H1 (cell line): Measurements from ENCODE around the gene MUC5AC. TPM values are rescaled to one million over a fixed set of nuclear protein-coding genes. Genes with fewer than 3 reads are reported as not detected.
"Not testable (repeated sequence)": the region's sequence is repeated elsewhere in the genome, so short reads cannot be mapped to it uniquely, and the experiment has no call there.

Source experiments
- CTCF ChIA-PET: fragments of 300-600 bp; sonication (Branson Sonifier 250); formaldehyde crosslinking; loops from one replicate; lab custom pipeline; 2021; ENCODE audit not compliant: partially characterized antibody; lab: Charles Lee
- POLR2A ChIA-PET: fragments of 300-600 bp; sonication (Branson Sonifier 250); formaldehyde crosslinking; loops from one replicate; lab custom pipeline; 2021; ENCODE audit warnings: inconsistent platforms; ENCODE audit not compliant: partially characterized antibody; lab: Charles Lee
- DNase-seq, 2 experiments: peaks; one replicate each; pipeline versions ENCODE4 v3.0.0 to v3.0.0-alpha.2; 2010 to 2022; ENCODE audit warnings: low spot score in 2 of 2, low read depth in 1 of 2, mixed read lengths in 1 of 2
- FAIRE-seq: peaks from 2 replicates; lab custom pipeline; 2011; peaks lifted over from hg19 to GRCh38; lab: Jason Lieb, UNC
- H2AFZ ChIP-seq: 2 replicates; pipeline ENCODE4 v1.8.1; 2012; ENCODE audit warnings: low read length, inconsistent platforms
- H2AK5ac ChIP-seq: 2 replicates; pipeline ENCODE4 v1.6.1; 2013; ENCODE audit warnings: low read depth, low read length
- H2BK120ac ChIP-seq: replicated peaks from 2 replicates; pipeline ENCODE3; 2013; ENCODE audit warnings: low read depth, low read length, inconsistent platforms
- H2BK12ac ChIP-seq: 2 replicates; pipeline ENCODE4 v1.6.1; 2013; ENCODE audit warnings: low read depth, low read length
- H2BK15ac ChIP-seq: 2 replicates; pipeline ENCODE4 v1.6.1; 2013; ENCODE audit warnings: low read length
- H2BK20ac ChIP-seq: 2 replicates; pipeline ENCODE4 v1.6.1; 2013; ENCODE audit warnings: low read length
- H2BK5ac ChIP-seq: 2 replicates; pipeline ENCODE4 v1.6.1; 2013; ENCODE audit warnings: low read depth, low read length
- H3K14ac ChIP-seq: 2 replicates; pipeline ENCODE4 v1.6.1; 2013; ENCODE audit warnings: inconsistent platforms; ENCODE audit not compliant: insufficient read length
- H3K18ac ChIP-seq: 2 replicates; pipeline ENCODE4 v1.6.1; 2013; ENCODE audit warnings: low read length; ENCODE audit errors: extremely low read depth
- H3K23ac ChIP-seq: 2 replicates; pipeline ENCODE4 v1.6.1; 2013; ENCODE audit warnings: inconsistent platforms; ENCODE audit not compliant: insufficient read length
- H3K23me2 ChIP-seq: 2 replicates; pipeline ENCODE4 v1.6.1; 2013; ENCODE audit warnings: low read depth, low read length
- H3K27ac ChIP-seq: 2 replicates; pipeline ENCODE4 v1.6.1; 2011; ENCODE audit warnings: low read depth, low read length, inconsistent platforms
- H3K27me3 ChIP-seq, 4 experiments: replicated peaks in 1 of 4; 1 replicate in 1 of 4; 2 replicates in 3 of 4; pipeline versions ENCODE4 v1.6.1 to v1.8.1; 2011 to 2013; ENCODE audit warnings: low read length in 3 of 4, mild to moderate bottlenecking in 3 of 4, inconsistent platforms in 2 of 4, mixed read lengths in 2 of 4, moderate library complexity in 1 of 4; ENCODE audit not compliant: control insufficient read depth in 3 of 4, insufficient read depth in 3 of 4; ENCODE audit errors: extremely low read depth in 1 of 4
- H3K36me3 ChIP-seq, 4 experiments: 2 replicates each; pipeline versions ENCODE4 v1.6.1 to v1.8.1; 2011 to 2013; ENCODE audit warnings: mild to moderate bottlenecking in 4 of 4, low read length in 3 of 4, moderate library complexity in 2 of 4, control low read depth in 1 of 4, inconsistent platforms in 1 of 4; ENCODE audit not compliant: insufficient read depth in 4 of 4, control insufficient read depth in 2 of 4
- H3K4ac ChIP-seq: replicated peaks from 2 replicates; pipeline ENCODE3; 2013; ENCODE audit warnings: low read length, low read depth, mixed read lengths, inconsistent platforms; ENCODE audit not compliant: insufficient read length
- H3K4me1 ChIP-seq, 4 experiments: replicated peaks in 1 of 4; 1 replicate in 1 of 4; 2 replicates in 3 of 4; pipeline versions ENCODE4 v1.6.1 to v1.8.1; 2011 to 2013; ENCODE audit warnings: low read length in 3 of 4, inconsistent platforms in 2 of 4, mixed read lengths in 1 of 4; ENCODE audit not compliant: insufficient read depth in 4 of 4, control insufficient read depth in 3 of 4
- H3K4me2 ChIP-seq, 2 experiments: 2 replicates each; pipeline versions ENCODE4 v1.6.1 to v1.8.1; 2011 to 2013; ENCODE audit warnings: low read depth in 2 of 2, low read length in 2 of 2, control low read depth in 1 of 2, inconsistent platforms in 1 of 2, mild to moderate bottlenecking in 1 of 2; ENCODE audit not compliant: insufficient read depth in 1 of 2
- H3K4me3 ChIP-seq, 4 experiments: fragments of 200-600, 300-600 bp in 1 of 4; sonication (generic), shearing (Covaris generic), sonication (Bioruptor Twin) in 1 of 4; 2 replicates each; pipeline versions ENCODE4 v1.5.1 to v1.8.1; 2011 to 2016; ENCODE audit warnings: low read length in 4 of 4, low read depth in 3 of 4, control low read depth in 2 of 4, inconsistent platforms in 2 of 4, mild to moderate bottlenecking in 2 of 4, mixed read lengths in 1 of 4, moderate library complexity in 1 of 4; ENCODE audit not compliant: insufficient read depth in 2 of 4; ENCODE audit errors: extremely low read depth in 1 of 4
- H3K56ac ChIP-seq: replicated peaks from 2 replicates; pipeline ENCODE3; 2013; ENCODE audit warnings: low read depth, mild to moderate bottlenecking, mixed read lengths, low read length, inconsistent platforms; ENCODE audit not compliant: insufficient read length
- H3K79me1 ChIP-seq: 2 replicates; pipeline ENCODE4 v1.6.1; 2013; ENCODE audit warnings: low read depth, low read length, control low read depth
- H3K79me2 ChIP-seq, 2 experiments: 2 replicates each; pipeline versions ENCODE4 v1.6.1 to v1.8.1; 2012 to 2013; ENCODE audit warnings: low read length in 2 of 2, mild to moderate bottlenecking in 2 of 2, inconsistent platforms in 1 of 2; ENCODE audit not compliant: insufficient read depth in 2 of 2, control insufficient read depth in 1 of 2
- H3K9ac ChIP-seq, 4 experiments: replicated peaks in 1 of 4; 1 replicate in 1 of 4; 2 replicates in 3 of 4; pipeline versions ENCODE4 v1.6.1 to v1.8.1; 2011 to 2013; ENCODE audit warnings: low read depth in 3 of 4, low read length in 3 of 4, control low read depth in 2 of 4, mild to moderate bottlenecking in 2 of 4, moderate library complexity in 2 of 4, inconsistent platforms in 1 of 4; ENCODE audit errors: extremely low read depth in 1 of 4
- H3K9me3 ChIP-seq, 2 experiments: 2 replicates each; pipeline versions ENCODE4 v1.6.1 to v1.8.1; 2012 to 2013; ENCODE audit warnings: mild to moderate bottlenecking in 2 of 2, moderate library complexity in 2 of 2, control low read depth in 1 of 2, inconsistent platforms in 1 of 2, low read depth in 1 of 2, low read length in 1 of 2, mixed read lengths in 1 of 2; ENCODE audit not compliant: insufficient read depth in 2 of 2
- H4K20me1 ChIP-seq, 2 experiments: replicated peaks in 1 of 2; 2 replicates each; pipeline versions ENCODE3 to v1.8.1; 2011 to 2013; ENCODE audit warnings: inconsistent platforms in 2 of 2, low read length in 2 of 2, mild to moderate bottlenecking in 1 of 2; ENCODE audit not compliant: insufficient read depth in 2 of 2, control insufficient read depth in 1 of 2
- H4K5ac ChIP-seq: 2 replicates; pipeline ENCODE4 v1.6.1; 2013; ENCODE audit warnings: low read length, low read depth, mixed read lengths, inconsistent platforms; ENCODE audit not compliant: insufficient read length
- H4K8ac ChIP-seq: 2 replicates; pipeline ENCODE4 v1.8.0; 2013; ENCODE audit warnings: mild to moderate bottlenecking, moderate library complexity, low read length, inconsistent platforms; ENCODE audit not compliant: insufficient read depth; ENCODE audit errors: extremely low read depth
- H4K91ac ChIP-seq: replicated peaks from 2 replicates; pipeline ENCODE3; 2013; ENCODE audit warnings: low read length, mixed read lengths, inconsistent platforms; ENCODE audit not compliant: insufficient read length
- WGBS, 2 experiments: shearing (Covaris generic) in 1 of 2; methylation state at CpG; one replicate each; pipeline versions ENCODE4 v1.1.6 to v1.1.7; 2013 to 2015; ENCODE audit warnings: low lambda C conversion rate in 2 of 2, mixed read lengths in 2 of 2, inconsistent platforms in 1 of 2, low coverage in 1 of 2, missing lambda C conversion rate in 1 of 2; ENCODE audit not compliant: insufficient replicate concordance in 2 of 2, insufficient coverage in 1 of 2, insufficient read length in 1 of 2; ENCODE audit errors: extremely low coverage in 1 of 2, missing lambda C conversion rate in 1 of 2; 5-methylcytosine and 5-hydroxymethylcytosine counted together
- polyA plus RNA-seq, 7 experiments: library from polyadenylated mRNA; depleted of rRNA in 3 of 7; stranded (reverse) in 5 of 7; unstranded in 2 of 7; fragments of >200 nt in 5 of 7; fragments of 200-250 nt in 2 of 7; gene quantifications; 1 replicate in 5 of 7; 2 replicates in 1 of 7; 4 replicates in 1 of 7; pipeline versions ENCODE4 v1.2.1 to v1.2.3, GENCODE V29; 2011 to 2013; ENCODE audit warnings: missing spikeins in 2 of 7, mixed read lengths in 2 of 7
- total RNA-seq: library from RNA; stranded (reverse); fragmentation: NEBNext Ultra II Directional; extraction: Animal tissue kit (Norgen Biotek cat#: 25700); gene quantifications from 2 replicates; pipeline ENCODE4 v1.2.1, GENCODE V29; 2021

The MUC5AC gene
- total and polyA plus RNA-seq, 2 of the 8 experiments (the other 6 are each of a cell fraction or from before 2014, with no cell fraction given): not detected

DNA sequence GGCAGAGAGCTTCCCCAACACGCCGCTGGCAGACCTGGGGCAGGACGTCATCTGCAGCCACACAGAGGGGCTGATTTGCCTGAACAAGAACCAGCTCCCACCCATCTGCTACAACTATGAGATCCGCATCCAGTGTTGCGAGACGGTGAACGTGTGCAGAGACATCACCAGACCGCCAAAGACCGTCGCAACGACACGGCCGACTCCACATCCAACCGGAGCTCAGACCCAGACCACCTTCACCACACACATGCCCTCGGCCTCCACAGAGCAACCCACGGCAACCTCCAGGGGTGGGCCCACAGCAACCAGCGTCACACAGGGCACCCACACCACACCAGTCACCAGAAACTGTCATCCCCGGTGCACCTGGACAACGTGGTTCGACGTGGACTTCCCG lies 26.4 kb downstream of the MUC5AC start:
- H3K14ac ChIP-seq, H3K36me3 ChIP-seq, POLR2A ChIA-PET, H2AFZ ChIP-seq, H2BK20ac ChIP-seq, H3K27ac ChIP-seq, H3K18ac ChIP-seq, CTCF ChIA-PET, H3K79me2 ChIP-seq, H4K8ac ChIP-seq, DNase-seq, H3K79me1 ChIP-seq, H3K23ac ChIP-seq, H4K5ac ChIP-seq, H2AK5ac ChIP-seq, H2BK5ac ChIP-seq, FAIRE-seq, H4K91ac ChIP-seq, H4K20me1 ChIP-seq, H3K56ac ChIP-seq, H3K4ac ChIP-seq, H2BK12ac ChIP-seq, H3K4me2 ChIP-seq, H2BK15ac ChIP-seq, H3K4me3 ChIP-seq, H3K23me2 ChIP-seq, H3K9ac ChIP-seq, H2BK120ac ChIP-seq, H3K27me3 ChIP-seq, H3K4me1 ChIP-seq: not testable (repeated sequence)
- 95% methylated on average over 14 of the region's 22 CpGs; no CpG with 5 or more reads in 1 of the 2 experiments for WGBS, 2 experiments
- peaks cover 21 to 60% of the 10 kb centered on the region in 2 experiments for H3K9me3 ChIP-seq

DNA sequence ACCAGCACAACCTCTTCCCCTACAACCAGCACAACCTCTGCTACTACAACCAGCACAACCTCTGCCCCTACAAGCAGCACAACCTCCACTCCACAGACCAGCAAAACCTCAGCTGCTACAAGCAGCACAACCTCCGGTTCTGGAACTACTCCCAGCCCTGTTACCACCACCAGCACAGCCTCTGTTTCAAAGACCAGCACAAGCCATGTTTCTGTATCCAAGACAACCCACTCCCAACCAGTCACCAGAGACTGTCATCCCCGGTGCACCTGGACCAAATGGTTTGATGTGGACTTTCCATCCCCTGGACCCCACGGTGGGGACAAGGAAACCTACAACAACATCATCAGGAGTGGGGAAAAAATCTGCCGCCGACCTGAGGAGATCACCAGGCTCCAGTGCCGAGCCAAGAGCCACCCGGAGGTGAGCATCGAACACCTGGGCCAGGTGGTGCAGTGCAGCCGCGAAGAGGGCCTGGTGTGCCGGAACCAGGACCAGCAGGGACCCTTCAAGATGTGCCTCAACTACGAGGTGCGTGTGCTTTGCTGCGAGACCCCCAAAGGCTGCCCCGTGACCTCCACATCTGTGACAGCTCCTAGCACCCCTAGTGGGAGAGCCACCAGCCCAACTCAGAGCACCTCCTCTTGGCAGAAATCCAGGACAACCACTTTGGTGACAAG lies 30.8 kb downstream of the MUC5AC start:
- FAIRE-seq, POLR2A ChIA-PET, CTCF ChIA-PET: not testable (repeated sequence)

More for the DNA sequence above, 30.8 kb downstream of the MUC5AC start:
- not testable (repeated sequence) for H3K18ac ChIP-seq, H3K79me2 ChIP-seq, H2BK5ac ChIP-seq, H4K20me1 ChIP-seq, H4K91ac ChIP-seq, DNase-seq, H4K8ac ChIP-seq, H2BK120ac ChIP-seq, H2BK15ac ChIP-seq, H2BK20ac ChIP-seq, H2AFZ ChIP-seq, H3K56ac ChIP-seq, H3K4me2 ChIP-seq, H4K5ac ChIP-seq, H3K79me1 ChIP-seq, H3K14ac ChIP-seq, H3K4me3 ChIP-seq, H3K4ac ChIP-seq, H3K36me3 ChIP-seq, H3K27me3 ChIP-seq, H2BK12ac ChIP-seq, H3K27ac ChIP-seq, H3K23me2 ChIP-seq, H3K9ac ChIP-seq, H3K23ac ChIP-seq, H2AK5ac ChIP-seq, H3K4me1 ChIP-seq
- peaks cover 18 to 44% of the 10 kb centered on the region in 2 experiments; a peak in 3 of 4 replicates for H3K9me3 ChIP-seq
- 74% methylated on average over 11 of the region's 15 CpGs; no CpG with 5 or more reads in 1 of the 2 experiments for WGBS, 2 experiments
